COLO829 (cell line): ENCODE measurements around the gene STRAP.

Source experiments
- DNase-seq: peaks from one replicate; pipeline ENCODE4 v3.0.0; 2012; ENCODE audit warnings: low spot score

STRAP gene

GRCh38 chr12:15882118-15882971, at the start of gene STRAP:
STRAP (plus strand) TSS chr12:15882387; CDS start chr12:15882708, 321 bp downstream.
- DNase-seq = peak; percentile 91

- no peak for DNase-seq
Measured at GRCh38 chr12:15834575-15834974, 47.6 kb upstream of the STRAP start.

GRCh38 chr12:15837141-15837790, 44.9 kb upstream of the STRAP start:
- DNase-seq = no peak

GRCh38 chr12:15839041-15839440, 43.1 kb upstream of the STRAP start:
- peak; percentile 40 for DNase-seq

GRCh38 chr12:15839682-15840081, 42.5 kb upstream of the STRAP start:
- DNase-seq = no peak

GRCh38 chr12:15842108-15842507, 40.1 kb upstream of the STRAP start:
- DNase-seq = no peak

- no peak for DNase-seq
Measured at GRCh38 chr12:15846887-15847286, 35.3 kb upstream of the STRAP start.

- no peak for DNase-seq
Measured at GRCh38 chr12:15848606-15849005, 33.6 kb upstream of the STRAP start.

GRCh38 chr12:15851045-15851620, 31.1 kb upstream of the STRAP start:
- DNase-seq = no peak

- no peak for DNase-seq
Measured at GRCh38 chr12:15851919-15852318, 30.3 kb upstream of the STRAP start.

- no peak for DNase-seq
Measured at GRCh38 chr12:15852383-15852782, 29.8 kb upstream of the STRAP start.

GRCh38 chr12:15853877-15854276, 28.3 kb upstream of the STRAP start:
- DNase-seq = no peak

- no peak for DNase-seq
Measured at GRCh38 chr12:15854916-15855315, 27.3 kb upstream of the STRAP start.

- no peak for DNase-seq
Measured at GRCh38 chr12:15855646-15856045, 26.5 kb upstream of the STRAP start.

- DNase-seq = peak; percentile 51
Measured at GRCh38 chr12:15856097-15856982, 25.8 kb upstream of the STRAP start.

GRCh38 chr12:15858353-15858752, 23.8 kb upstream of the STRAP start:
- DNase-seq = no peak

- DNase-seq = no peak
Measured at GRCh38 chr12:15859116-15859515, 23.1 kb upstream of the STRAP start.

GRCh38 chr12:15861404-15861803, 20.8 kb upstream of the STRAP start:
- no peak for DNase-seq

GRCh38 chr12:15862840-15863239, 19.3 kb upstream of the STRAP start:
- DNase-seq = no peak

- no peak for DNase-seq
Measured at GRCh38 chr12:15863372-15863771, 18.8 kb upstream of the STRAP start.

- DNase-seq = no peak
Measured at GRCh38 chr12:15863984-15864383, 18.2 kb upstream of the STRAP start.

- DNase-seq = no peak
Measured at GRCh38 chr12:15868186-15868585, 14.0 kb upstream of the STRAP start.
